K562 (cell line): ENCODE results near the gene PTPRT. TPM values are rescaled to one million over a fixed set of nuclear protein-coding genes. Genes with fewer than 3 reads are reported as not detected.

Source experiments
- ATAC-seq: fragments of 200-7000 bp; cut with Tn5 transposase; 3 replicates; pipeline ENCODE4 v1.9.1; 2020; ENCODE audit warnings: moderate library complexity
- BruUV-seq: library from RNA; stranded (reverse); fragments of 400-500 nt; replicated peaks from 2 replicates; lab custom pipeline; 2021; lab: Mats Ljungman, UMichigan
- CTCF ChIA-PET: fragments of 300-600 bp; formaldehyde crosslinking; extraction: SDS; loops from one replicate; lab custom pipeline; 2021; ENCODE audit warnings: low intra/inter-chr PET ratio; lab: Yijun Ruan, JAX
- POLR2A ChIA-PET: fragments of 300-600, 350-650 bp; sonication (Branson Sonifier 250); formaldehyde crosslinking; extraction: SDS; loops from one replicate; lab custom pipeline; 2021; ENCODE audit warnings: antibody characterized with exemption, inconsistent platforms; lab: Yijun Ruan, JAX
- DNase-seq, 4 experiments: peaks; one replicate each; pipeline versions ENCODE4 v3.0.0 to v3.0.0-alpha.2; 2011 to 2018; ENCODE audit warnings: low spot score in 3 of 4, mixed read lengths in 3 of 4; ENCODE audit errors: extremely low read depth in 1 of 4
- FAIRE-seq: peaks from 2 replicates; lab custom pipeline; 2011; peaks lifted over from hg19 to GRCh38; lab: Jason Lieb, UNC
- H2AFZ ChIP-seq: 2 replicates; pipeline ENCODE4 v1.6.0; 2011; ENCODE audit warnings: low read depth, low read length, control low read depth, inconsistent platforms
- H3K27ac ChIP-seq: fragments of 200-600 bp; 3 replicates; pipeline ENCODE4 v1.8.0; 2011; ENCODE audit warnings: low read depth, mild to moderate bottlenecking, control low read depth, inconsistent platforms, low read length, moderate library complexity, mixed read lengths; ENCODE audit errors: extremely low read depth
- H3K27me3 ChIP-seq, 2 experiments: fragments of 300-600 bp in 1 of 2; 2 replicates in 1 of 2; 3 replicates in 1 of 2; pipeline versions ENCODE4 v1.6.0 to v1.8.0; 2011; ENCODE audit warnings: inconsistent platforms in 2 of 2, low read length in 2 of 2, mild to moderate bottlenecking in 1 of 2, mixed read lengths in 1 of 2, moderate library complexity in 1 of 2; ENCODE audit not compliant: control insufficient read depth in 2 of 2, insufficient read depth in 2 of 2
- H3K36me3 ChIP-seq: fragments of 300-600 bp; 3 replicates; pipeline ENCODE4 v1.8.0; 2011; ENCODE audit warnings: mild to moderate bottlenecking, low read length, inconsistent platforms; ENCODE audit not compliant: control insufficient read depth, insufficient read depth
- H3K4me1 ChIP-seq, 2 experiments: fragments of 200-600 bp in 1 of 2; replicated peaks in 1 of 2; 2 replicates in 1 of 2; 3 replicates in 1 of 2; pipeline versions ENCODE4 v1.5.1 to v1.8.0; 2011; ENCODE audit warnings: inconsistent platforms in 2 of 2, low read length in 2 of 2, mild to moderate bottlenecking in 1 of 2, mixed read lengths in 1 of 2, moderate library complexity in 1 of 2; ENCODE audit not compliant: control insufficient read depth in 2 of 2, insufficient read depth in 2 of 2
- H3K4me2 ChIP-seq: 2 replicates; pipeline ENCODE4 v1.6.1; 2011; ENCODE audit warnings: low read length, control low read depth, inconsistent platforms, mixed read lengths; ENCODE audit not compliant: insufficient read depth
- H3K4me3 ChIP-seq: fragments of 200-600 bp; sonication (generic), shearing (Covaris generic); 2 replicates; pipeline ENCODE4 v1.5.1; 2016; ENCODE audit warnings: control low read depth, inconsistent platforms
- H3K79me2 ChIP-seq: fragments of 200-600 bp; 3 replicates; pipeline ENCODE4 v1.8.0; 2011; ENCODE audit warnings: low read length, inconsistent platforms; ENCODE audit not compliant: control insufficient read depth, insufficient read depth
- H3K9ac ChIP-seq, 2 experiments: 2 replicates each; pipeline versions ENCODE4 v1.6.0 to v1.6.1; 2011; ENCODE audit warnings: low read depth in 2 of 2, low read length in 2 of 2, control low read depth in 1 of 2, inconsistent platforms in 1 of 2, mild to moderate bottlenecking in 1 of 2, mixed read lengths in 1 of 2; ENCODE audit not compliant: insufficient read depth in 1 of 2
- H3K9me1 ChIP-seq: one replicate; pipeline ENCODE4 v1.6.0; 2011; ENCODE audit warnings: inconsistent platforms, mild to moderate bottlenecking, low read length, moderate library complexity; ENCODE audit not compliant: control insufficient read depth, insufficient read depth
- H3K9me3 ChIP-seq: replicated peaks from 2 replicates; pipeline ENCODE4 v1.5.1; 2011; ENCODE audit warnings: low read depth, low read length, inconsistent platforms; ENCODE audit not compliant: control insufficient read depth, insufficient read depth
- H4K20me1 ChIP-seq: replicated peaks from 2 replicates; pipeline ENCODE4 v1.6.1; 2011; ENCODE audit warnings: low read length, inconsistent platforms, mixed read lengths; ENCODE audit not compliant: control insufficient read depth, insufficient read depth
- CBX8 ChIP-seq: fragments of 200-600 bp; sonication (generic); IDR thresholded peaks from 2 replicates; pipeline ENCODE4 v1.6.1; 2012; ENCODE audit warnings: borderline replicate concordance, mixed run types, low read depth, mild to moderate bottlenecking, moderate library complexity, mixed read lengths, low read length, control low read depth, inconsistent platforms; ENCODE audit not compliant: poor library complexity, severe bottlenecking; ENCODE audit errors: extremely low read depth
- CUX1 ChIP-seq: fragments of 200-800 bp; sonication (Bioruptor generic); IDR thresholded peaks from 2 replicates; pipeline ENCODE4 v1.6.1; 2016; ENCODE audit warnings: missing genetic modification characterization, missing compliant biosample characterization
- LARP7 ChIP-seq: fragments of 450-650 bp; IDR thresholded peaks from 2 replicates; pipeline ENCODE4 v1.6.1; 2016
- MCM3 ChIP-seq: fragments of 450-650 bp; IDR thresholded peaks from 2 replicates; pipeline ENCODE4 v1.6.1; 2016
- PHB2 ChIP-seq: fragments of 450-650 bp; IDR thresholded peaks from 2 replicates; pipeline ENCODE4 v1.6.1; 2017; ENCODE audit warnings: low read depth
- SMC3 ChIP-seq: conservative IDR thresholded peaks from 2 replicates; pipeline ENCODE4 v1.6.1; 2011; ENCODE audit warnings: low read depth, low read length, improper control_type of control experiment; ENCODE audit not compliant: insufficient read depth
- YY1 ChIP-seq, 3 experiments: IDR thresholded peaks; 2 replicates each; pipeline ENCODE4 v1.6.1; 2011; ENCODE audit warnings: low read length in 2 of 3, mild to moderate bottlenecking in 2 of 3, moderate library complexity in 2 of 3, borderline replicate concordance in 1 of 3, control low read depth in 1 of 3, low read depth in 1 of 3; ENCODE audit not compliant: insufficient read depth in 3 of 3, insufficient replicate concordance in 2 of 3, control insufficient read depth in 1 of 3, insufficient read length in 1 of 3; ENCODE audit errors: extremely low read depth in 1 of 3
- WGBS: fragments of 100-300 bp; shearing (Covaris generic); methylation state at CpG from one replicate; pipeline ENCODE4 v1.1.6; 2016; ENCODE audit warnings: low coverage, mixed read lengths; ENCODE audit not compliant: insufficient coverage; ENCODE audit errors: missing lambda C conversion rate; 5-methylcytosine and 5-hydroxymethylcytosine counted together
- in situ Hi-C: fragments of 300-500 bp; cut with MboI; formaldehyde crosslinking; loops from 4 replicates; pipeline ENCODE4 v1.15.0; 2018; ENCODE audit warnings: inconsistent platforms, mixed read lengths
- intact Hi-C: fragments of 100-400 bp; cut with micrococcal nuclease; formaldehyde crosslinking; loops from 2 replicates; pipeline ENCODE4 v1.14.2; 2022
- polyA plus RNA-seq, 8 experiments: library from polyadenylated mRNA; depleted of rRNA in 4 of 8; stranded (reverse) in 5 of 8; unstranded in 3 of 8; fragments of >200 nt; fragmentation: Nextera tagmentation in 2 of 8; fragmentation: Illumina TruSeq in 1 of 8; extraction: Ambion mirVana in 2 of 8; extraction: Trizol in 1 of 8; gene quantifications; 2 replicates each; pipeline versions ENCODE4 v1.2.1 to v1.2.3, GENCODE V29; 2011 to 2014; ENCODE audit warnings: inconsistent platforms in 1 of 8, missing spikeins in 1 of 8
- total RNA-seq, 7 experiments: library from RNA; depleted of rRNA in 6 of 7; stranded (reverse); fragments of >200 nt in 6 of 7; fragmentation: Illumina TruSeq in 2 of 7; extraction: Trizol in 2 of 7; gene quantifications; 2 replicates each; pipeline versions ENCODE4 v1.2.1 to v1.2.3, GENCODE V29; 2011 to 2021; ENCODE audit warnings: low replicate concordance in 1 of 7
- TF ChIP-seq, protein P1 (sequence below), 3 experiments: fragments of 200-800 bp in 1 of 3; fragments of 250-450 bp in 1 of 3; fragments of 450-650 bp in 1 of 3; sonication (Bioruptor Pico) in 1 of 3; sonication (Bioruptor generic) in 1 of 3; formaldehyde crosslinking in 1 of 3; IDR thresholded peaks; 2 replicates each; pipeline versions ENCODE4 v1.6.1 to v1.8.0; 2016 to 2022; ENCODE audit warnings: mild to moderate bottlenecking in 2 of 3, missing genetic modification characterization in 2 of 3, missing compliant biosample characterization in 1 of 3, moderate library complexity in 1 of 3

The PTPRT gene
- total and polyA plus RNA-seq, 9 of the 15 experiments (the other 6 are each of a cell fraction or from before 2014, with no cell fraction given) = not detected

- TF ChIP-seq, protein P1, sequence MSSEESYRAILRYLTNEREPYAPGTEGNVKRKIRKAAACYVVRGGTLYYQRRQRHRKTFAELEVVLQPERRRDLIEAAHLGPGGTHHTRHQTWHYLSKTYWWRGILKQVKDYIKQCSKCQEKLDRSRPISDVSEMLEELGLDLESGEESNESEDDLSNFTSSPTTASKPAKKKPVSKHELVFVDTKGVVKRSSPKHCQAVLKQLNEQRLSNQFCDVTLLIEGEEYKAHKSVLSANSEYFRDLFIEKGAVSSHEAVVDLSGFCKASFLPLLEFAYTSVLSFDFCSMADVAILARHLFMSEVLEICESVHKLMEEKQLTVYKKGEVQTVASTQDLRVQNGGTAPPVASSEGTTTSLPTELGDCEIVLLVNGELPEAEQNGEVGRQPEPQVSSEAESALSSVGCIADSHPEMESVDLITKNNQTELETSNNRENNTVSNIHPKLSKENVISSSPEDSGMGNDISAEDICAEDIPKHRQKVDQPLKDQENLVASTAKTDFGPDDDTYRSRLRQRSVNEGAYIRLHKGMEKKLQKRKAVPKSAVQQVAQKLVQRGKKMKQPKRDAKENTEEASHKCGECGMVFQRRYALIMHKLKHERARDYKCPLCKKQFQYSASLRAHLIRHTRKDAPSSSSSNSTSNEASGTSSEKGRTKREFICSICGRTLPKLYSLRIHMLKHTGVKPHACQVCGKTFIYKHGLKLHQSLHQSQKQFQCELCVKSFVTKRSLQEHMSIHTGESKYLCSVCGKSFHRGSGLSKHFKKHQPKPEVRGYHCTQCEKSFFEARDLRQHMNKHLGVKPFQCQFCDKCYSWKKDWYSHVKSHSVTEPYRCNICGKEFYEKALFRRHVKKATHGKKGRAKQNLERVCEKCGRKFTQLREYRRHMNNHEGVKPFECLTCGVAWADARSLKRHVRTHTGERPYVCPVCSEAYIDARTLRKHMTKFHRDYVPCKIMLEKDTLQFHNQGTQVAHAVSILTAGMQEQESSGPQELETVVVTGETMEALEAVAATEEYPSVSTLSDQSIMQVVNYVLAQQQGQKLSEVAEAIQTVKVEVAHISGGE (CRISPR knock-in tag; IDR thresholded peaks at IDR 0.05) = no peak
- no peak for TF ChIP-seq PHB2
Measured at GRCh38 chr20:42098418-42098817, 1091.3 kb downstream of the PTPRT start (continued).

DNA sequence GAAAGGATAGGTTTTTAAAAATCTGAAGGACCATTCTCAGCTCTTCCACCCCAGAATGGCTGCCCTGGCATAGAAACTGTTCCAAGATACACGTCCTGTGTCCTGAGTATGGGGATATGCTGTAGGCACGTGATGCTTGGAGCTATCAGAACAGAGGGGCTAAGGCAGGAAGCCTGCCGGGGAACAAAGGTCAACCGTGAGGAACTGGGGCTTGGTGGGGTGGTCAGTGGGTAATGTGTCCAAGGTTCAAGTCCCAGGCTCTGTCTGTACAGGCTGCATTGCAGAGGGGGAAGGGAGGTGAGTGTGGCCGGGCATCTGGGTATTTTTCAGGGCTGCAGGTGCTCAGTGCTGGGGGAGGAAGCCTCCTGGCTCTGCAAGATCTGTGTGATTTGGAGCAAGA, 1092.0 kb downstream of the PTPRT start:
- Histone ChIP-seq H3K4me3 (no peak overlapping the region), H3K79me2 (no peaks in the 10 kb centered on the region), H3K27ac (no peak overlapping the region), H3K4me1 (no peaks in the 10 kb centered on the region), H3K36me3 (no peaks in the 10 kb centered on the region), H2AFZ (no peak overlapping the region), H3K4me2 (no peak overlapping the region), H3K9me1 (no peaks in the 10 kb centered on the region), H3K9ac (no peak overlapping the region), H3K27me3 (no peaks in the 10 kb centered on the region; a peak in 2 of 5 replicates), H4K20me1 (no peaks in the 10 kb centered on the region), H3K9me3 (no peaks in the 10 kb centered on the region)
- CTCF ChIA-PET = no interaction called here
- no TSS peak for BruUV-seq
- no peak for DNase-seq
- intact Hi-C loops (no loop called here), in situ Hi-C loops (no loop called here)
- no peak for TF ChIP-seq SMC3
- no peak for TF ChIP-seq MCM3
- TF ChIP-seq CUX1 (CRISPR knock-in tag) = no peak
- no peak for TF ChIP-seq YY1 (IDR thresholded peaks at IDR 0.05; ENCODE audit: borderline replicate concordance in 1 of 3, control insufficient read depth in 1 of 3, extremely low read depth in 1 of 3, insufficient read depth in 3 of 3, insufficient read length in 1 of 3, insufficient replicate concordance in 2 of 3, low read depth in 1 of 3, low read length in 2 of 3)
- TF ChIP-seq CBX8 = no peak
- no peak for TF ChIP-seq LARP7
- no peak for FAIRE-seq
- no peak for ATAC-seq
- WGBS = 0% methylated on average over 3 of the region's 5 CpGs
- POLR2A ChIA-PET = no interaction called here
